ENCODE results near the gene TFDP2. TPM values are rescaled to one million over a fixed set of nuclear protein-coding genes. Genes with fewer than 3 reads are reported as not detected.

TFDP2 gene
- total RNA-seq, 2 experiments from 2014 or later = 99.9 to 169 TPM

DNA sequence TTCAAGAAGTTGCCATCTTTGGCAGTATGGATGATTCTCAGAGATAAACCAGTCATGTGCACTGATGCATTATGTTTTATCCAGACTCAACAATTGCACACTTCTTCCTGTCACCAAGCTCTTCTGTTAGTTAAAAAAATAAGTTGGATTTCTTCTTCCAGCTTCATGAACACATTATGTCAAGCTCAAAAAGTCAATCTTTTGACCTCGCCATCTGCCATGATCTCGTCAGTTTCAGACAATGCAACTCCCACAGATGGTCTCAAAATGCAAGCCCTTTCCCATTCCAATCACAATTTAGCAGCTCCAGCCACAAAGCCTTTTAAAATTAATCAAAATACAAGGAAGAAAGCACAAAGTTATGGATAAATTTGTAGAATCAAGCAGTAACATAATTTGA is 42.8 kb downstream of the TFDP2 start:
- no peaks in the 10 kb centered on the region for H3K9me2 ChIP-seq (ENCODE audit: insufficient read depth, low read length)
- POLR2A ChIA-PET = interaction anchor here (0.7 to 1.2 kb wide), 4 partner anchors 11 to 49 kb away, joined by 3 to 7 read pairs (median 4); no protein-coding TSS in a partner anchor

DNA sequence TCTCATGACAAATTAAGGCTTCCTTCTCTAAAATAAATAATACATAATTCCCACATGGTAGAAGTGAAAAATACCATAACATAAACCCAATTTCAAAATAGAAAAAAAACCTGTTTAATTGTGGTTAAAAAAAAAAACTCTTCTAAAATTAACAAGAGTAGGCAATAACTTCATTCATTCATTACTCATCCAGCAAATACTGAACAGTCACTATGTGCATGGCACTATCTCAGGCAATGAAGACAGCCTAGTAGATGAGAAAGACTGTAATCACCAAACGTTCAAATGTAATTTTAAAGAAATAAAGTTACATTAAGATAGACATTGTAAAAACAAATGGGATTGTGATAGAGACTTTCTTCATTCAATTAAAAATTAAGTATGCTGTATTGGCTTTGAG is 43.4 kb downstream of the TFDP2 start:
- no TSS peak for BruUV-seq (replicated peaks)

More for the DNA sequence above, 42.8 kb downstream of the TFDP2 start:
- peaks cover 78% of the 10 kb centered on the region; the same call in 1 of the 2 replicates for H3K79me2 ChIP-seq (ENCODE audit: insufficient read depth, low read depth, low read length)
- no peaks in the 10 kb centered on the region for H4K20me1 ChIP-seq (ENCODE audit: insufficient read depth, low read length)
- no peaks in the 10 kb centered on the region for H3K9me3 ChIP-seq (ENCODE audit: low read length)
- peaks cover 77% of the 10 kb centered on the region for H3K4me1 ChIP-seq (ENCODE audit: insufficient read depth, low read length, poor library complexity, severe bottlenecking)
- no peak overlapping the region for H3K4me3 ChIP-seq (ENCODE audit: low read depth, low read length, poor library complexity, severe bottlenecking)
- H3K27ac ChIP-seq (ENCODE audit: low read depth, low read length, poor library complexity, severe bottlenecking) = peak overlapping the region; percentile 71
- CTCF ChIA-PET (ENCODE audit: unreplicated experiment) = no interaction called here
- peak overlapping the region; percentile 59 for H3K4me2 ChIP-seq (ENCODE audit: low read length)
- no peak for TF ChIP-seq EZH2phosphoT487 (IDR thresholded peaks at IDR 0.05; ENCODE audit: borderline replicate concordance, low read depth, low read length)
- TF ChIP-seq, protein P1, sequence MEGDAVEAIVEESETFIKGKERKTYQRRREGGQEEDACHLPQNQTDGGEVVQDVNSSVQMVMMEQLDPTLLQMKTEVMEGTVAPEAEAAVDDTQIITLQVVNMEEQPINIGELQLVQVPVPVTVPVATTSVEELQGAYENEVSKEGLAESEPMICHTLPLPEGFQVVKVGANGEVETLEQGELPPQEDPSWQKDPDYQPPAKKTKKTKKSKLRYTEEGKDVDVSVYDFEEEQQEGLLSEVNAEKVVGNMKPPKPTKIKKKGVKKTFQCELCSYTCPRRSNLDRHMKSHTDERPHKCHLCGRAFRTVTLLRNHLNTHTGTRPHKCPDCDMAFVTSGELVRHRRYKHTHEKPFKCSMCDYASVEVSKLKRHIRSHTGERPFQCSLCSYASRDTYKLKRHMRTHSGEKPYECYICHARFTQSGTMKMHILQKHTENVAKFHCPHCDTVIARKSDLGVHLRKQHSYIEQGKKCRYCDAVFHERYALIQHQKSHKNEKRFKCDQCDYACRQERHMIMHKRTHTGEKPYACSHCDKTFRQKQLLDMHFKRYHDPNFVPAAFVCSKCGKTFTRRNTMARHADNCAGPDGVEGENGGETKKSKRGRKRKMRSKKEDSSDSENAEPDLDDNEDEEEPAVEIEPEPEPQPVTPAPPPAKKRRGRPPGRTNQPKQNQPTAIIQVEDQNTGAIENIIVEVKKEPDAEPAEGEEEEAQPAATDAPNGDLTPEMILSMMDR (conservative IDR thresholded peaks at IDR 0.05; ENCODE audit: low read length) = no peak
- BruUV-seq (replicated peaks) = no TSS peak
- H3K36me3 ChIP-seq (ENCODE audit: insufficient read depth, low read length) = peaks cover 13% of the 10 kb centered on the region; the same call in 1 of the 2 replicates
- H2AFZ ChIP-seq (ENCODE audit: low read length) = peak overlapping the region; percentile 1; the same call in 1 of the 2 replicates
- intact Hi-C loops (cut with micrococcal nuclease; ENCODE audit: unreplicated experiment) = no loop called here
- DNase-seq (ENCODE audit: low spot score) = peak; percentile 41

DNA sequence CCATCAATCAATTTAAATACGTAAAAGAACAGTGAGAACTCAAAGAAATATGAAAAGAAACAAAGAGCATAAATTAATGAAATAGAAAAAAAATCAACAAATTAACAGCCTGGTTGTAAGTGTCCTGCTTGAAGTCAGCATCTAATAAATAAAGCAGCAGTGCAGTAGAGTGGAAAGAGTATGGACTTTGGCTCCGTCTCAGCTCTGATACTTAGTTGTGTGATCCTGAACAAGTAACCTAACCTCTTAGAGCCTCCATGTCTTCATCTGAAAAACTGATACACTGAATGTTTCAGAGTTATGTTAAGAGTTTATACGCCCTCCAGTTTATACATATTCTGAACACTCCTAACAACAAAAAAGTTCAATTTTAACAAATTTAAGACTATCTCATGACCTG is 44.6 kb downstream of the TFDP2 start:
- TF ChIP-seq, protein P1 (conservative IDR thresholded peaks at IDR 0.05; ENCODE audit: low read length) = no peak
- peak overlapping the region; percentile 71 for H3K27ac ChIP-seq (ENCODE audit: low read depth, low read length, poor library complexity, severe bottlenecking)
- H3K9me2 ChIP-seq (ENCODE audit: insufficient read depth, low read length) = no peaks in the 10 kb centered on the region
- H3K79me2 ChIP-seq (ENCODE audit: insufficient read depth, low read depth, low read length) = peaks cover 80% of the 10 kb centered on the region; the same call in 1 of the 2 replicates
- peak overlapping the region; percentile 29 for H3K4me3 ChIP-seq (ENCODE audit: low read depth, low read length, poor library complexity, severe bottlenecking)
- DNase-seq (ENCODE audit: low spot score) = peak; percentile 45
- H3K4me1 ChIP-seq (ENCODE audit: insufficient read depth, low read length, poor library complexity, severe bottlenecking) = peaks cover 93% of the 10 kb centered on the region
- H2AFZ ChIP-seq (ENCODE audit: low read length) = peak overlapping the region; percentile 66
- H3K9me3 ChIP-seq (ENCODE audit: low read length) = no peaks in the 10 kb centered on the region
- intact Hi-C loops (cut with micrococcal nuclease; ENCODE audit: unreplicated experiment) = no loop called here
- no TSS peak for BruUV-seq (replicated peaks)
- POLR2A ChIA-PET = interaction anchor here (0.6 to 2.3 kb wide), 5 partner anchors 9 to 122 kb away, joined by 3 to 21 read pairs (median 3); no protein-coding TSS in a partner anchor
- H3K4me2 ChIP-seq (ENCODE audit: low read length) = peak overlapping the region; percentile 59
- CTCF ChIA-PET (ENCODE audit: unreplicated experiment) = no interaction called here
- peaks cover 22% of the 10 kb centered on the region for H3K36me3 ChIP-seq (ENCODE audit: insufficient read depth, low read length)
- no peaks in the 10 kb centered on the region for H4K20me1 ChIP-seq (ENCODE audit: insufficient read depth, low read length)

More for the DNA sequence above, 43.4 kb downstream of the TFDP2 start:
- H4K20me1 ChIP-seq (ENCODE audit: insufficient read depth, low read length) = no peaks in the 10 kb centered on the region
- H3K9me2 ChIP-seq (ENCODE audit: insufficient read depth, low read length) = no peaks in the 10 kb centered on the region
- ChIA-PET POLR2A (interaction anchor here (0.8 to 2.3 kb wide), 4 partner anchors 10 to 15 kb away, joined by 4 to 21 read pairs (median 6); no protein-coding TSS in a partner anchor), CTCF (ENCODE audit: unreplicated experiment) (no interaction called here)
- peak overlapping the region; percentile 29 for H3K4me3 ChIP-seq (ENCODE audit: low read depth, low read length, poor library complexity, severe bottlenecking)
- intact Hi-C loops (cut with micrococcal nuclease; ENCODE audit: unreplicated experiment) = no loop called here
- peaks cover 82% of the 10 kb centered on the region for H3K4me1 ChIP-seq (ENCODE audit: insufficient read depth, low read length, poor library complexity, severe bottlenecking)
- H2AFZ ChIP-seq (ENCODE audit: low read length) = peak overlapping the region; percentile 66; the same call in 1 of the 2 replicates
- H3K79me2 ChIP-seq (ENCODE audit: insufficient read depth, low read depth, low read length) = peaks cover 78% of the 10 kb centered on the region; the same call in 1 of the 2 replicates
- H3K4me2 ChIP-seq (ENCODE audit: low read length) = peak overlapping the region; percentile 59
- peaks cover 17% of the 10 kb centered on the region for H3K36me3 ChIP-seq (ENCODE audit: insufficient read depth, low read length)
- no peaks in the 10 kb centered on the region for H3K9me3 ChIP-seq (ENCODE audit: low read length)
- no peak for DNase-seq (ENCODE audit: low spot score)
- no peak for TF ChIP-seq EZH2phosphoT487 (IDR thresholded peaks at IDR 0.05; ENCODE audit: borderline replicate concordance, low read depth, low read length)
- peak overlapping the region; percentile 71 for H3K27ac ChIP-seq (ENCODE audit: low read depth, low read length, poor library complexity, severe bottlenecking)
